GM03348 (cell line): ENCODE results near the gene GGACT.

Experiments used
- DNase-seq: peaks from one replicate; pipeline ENCODE4 v3.0.0; 2012; ENCODE audit warnings: low spot score

Gene GGACT

DNA sequence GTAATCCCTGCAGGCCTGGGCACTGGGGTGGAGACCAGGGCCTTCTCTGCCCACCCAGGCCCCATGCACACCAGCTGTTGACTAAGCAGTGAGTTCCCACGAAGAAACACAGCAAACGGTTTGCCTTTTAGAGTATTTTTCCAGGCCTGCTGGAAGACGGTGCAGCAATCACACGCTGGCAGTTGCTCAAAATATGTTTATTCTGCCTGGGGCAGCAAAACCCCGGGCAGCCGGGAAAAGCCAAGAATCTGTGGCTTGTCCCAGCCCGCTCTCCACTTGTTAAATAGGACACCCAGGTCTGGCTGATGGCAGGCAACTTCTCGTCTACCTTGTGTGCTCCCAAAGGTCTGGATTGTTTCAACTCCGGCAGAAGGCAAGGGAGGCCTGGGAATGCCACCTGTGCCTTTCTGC, 40.8 kb downstream of the GGACT start:
- no peak for DNase-seq

DNA sequence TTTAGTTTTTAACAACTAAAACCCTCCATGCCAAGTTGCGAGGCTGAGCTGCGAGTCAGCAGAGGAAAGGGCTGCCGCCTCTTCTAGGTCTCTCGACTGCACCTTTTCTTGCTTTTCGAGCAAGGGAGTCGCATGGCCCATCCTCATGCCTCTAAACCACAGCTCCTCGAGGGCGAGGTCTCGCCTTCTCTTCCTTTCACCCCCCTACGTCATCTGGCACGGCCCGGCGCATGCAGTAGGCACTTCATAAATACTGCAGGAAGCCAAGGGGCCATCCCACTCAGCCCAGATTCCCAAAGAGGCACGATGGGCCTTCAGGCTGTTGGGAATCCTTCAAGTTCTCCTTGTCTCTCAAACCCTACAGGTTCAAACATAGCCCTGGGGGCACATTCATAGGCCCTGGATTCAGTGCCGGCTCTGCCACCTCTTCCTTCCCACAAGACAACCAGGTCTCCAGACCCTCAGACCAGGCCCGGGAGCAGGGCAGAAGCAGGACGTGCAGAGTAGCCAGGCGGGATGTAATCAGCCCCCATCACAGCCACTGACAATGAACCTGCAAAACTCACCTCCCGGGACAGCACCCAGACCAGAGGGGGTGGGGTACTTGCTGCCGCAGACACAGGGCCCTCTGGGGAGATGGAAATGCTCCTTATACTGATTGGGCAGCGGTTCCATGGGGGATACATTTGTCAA, 41.7 kb downstream of the GGACT start:
- DNase-seq: no peak

DNA sequence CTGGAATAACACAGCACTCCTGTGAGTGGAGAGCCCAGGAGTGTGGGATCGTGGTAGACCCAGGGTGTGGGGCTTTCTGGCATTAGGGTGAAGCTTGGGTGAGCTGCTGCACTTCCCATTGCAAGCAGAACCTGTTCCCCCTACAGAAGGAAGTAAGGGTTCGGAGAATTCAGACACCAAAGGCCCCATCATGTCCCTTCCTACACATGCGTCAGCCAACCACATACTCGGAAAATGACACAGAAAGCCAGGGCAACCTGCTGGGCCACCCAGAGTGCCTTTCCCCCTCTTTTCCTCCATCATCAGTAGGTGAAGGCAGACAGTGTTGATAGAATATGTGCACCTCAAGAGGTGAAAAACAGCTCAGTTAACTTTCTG, 42.9 kb downstream of the GGACT start:
- no peak for DNase-seq

DNA sequence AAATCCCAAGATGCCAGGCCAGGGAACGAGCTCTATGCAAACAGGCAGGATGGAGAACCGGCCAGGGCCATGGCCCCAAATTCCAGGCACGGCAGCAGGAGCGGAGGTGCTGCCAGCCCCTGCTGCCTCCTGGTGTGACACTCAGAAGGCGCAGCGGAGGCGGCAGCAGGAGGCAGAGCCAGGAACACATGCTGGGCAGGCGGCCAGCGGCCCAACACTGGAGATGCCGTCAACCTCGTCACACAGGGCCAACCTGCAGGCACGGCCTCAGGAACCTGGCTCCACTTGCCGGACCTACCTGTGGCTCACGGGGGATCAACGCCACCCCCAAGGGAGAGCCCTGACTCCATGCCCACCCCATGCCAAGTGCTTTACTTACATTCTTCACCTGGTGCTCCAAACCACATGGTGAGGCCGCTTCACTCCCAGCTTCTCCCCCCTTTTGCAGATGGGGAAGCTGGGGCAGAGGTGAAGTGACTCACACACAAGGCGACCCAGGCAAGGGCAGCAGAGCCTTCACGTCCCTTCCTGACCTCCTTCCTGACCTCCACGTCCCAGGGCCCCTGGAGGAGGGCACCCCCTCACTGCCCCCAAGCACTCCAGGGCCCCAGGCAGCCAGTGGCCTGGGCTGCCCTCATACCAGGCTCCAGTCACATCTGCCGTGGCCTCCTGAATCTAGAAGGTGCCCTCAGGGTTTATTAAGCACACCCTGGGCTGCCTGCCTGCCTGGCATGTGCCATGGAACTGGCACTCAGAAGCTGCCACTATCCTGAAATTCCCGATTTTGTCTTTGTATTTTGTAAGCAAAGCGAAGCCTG, 43.5 kb downstream of the GGACT start:
- no peak for DNase-seq

GRCh38 chr13:100543872-100544602, 44.6 kb downstream of the GGACT start:
- no peak for DNase-seq

DNA sequence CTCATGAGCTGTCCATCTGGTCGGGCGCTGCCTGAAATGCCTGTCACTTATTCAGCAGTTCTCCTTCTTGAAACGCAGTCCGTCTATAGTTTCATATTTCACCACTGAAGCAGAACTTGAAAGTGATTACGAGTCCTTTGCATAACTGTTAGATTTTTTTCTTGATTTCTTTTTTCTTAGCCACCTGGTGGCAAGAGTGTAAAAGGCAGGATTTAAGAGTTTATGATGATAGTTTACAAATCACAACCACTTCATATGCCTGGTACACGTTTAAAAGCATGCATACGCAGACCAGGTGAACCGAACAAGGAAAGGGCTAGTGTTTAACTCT, 45.8 kb downstream of the GGACT start:
- peak; percentile 72 for DNase-seq

DNA sequence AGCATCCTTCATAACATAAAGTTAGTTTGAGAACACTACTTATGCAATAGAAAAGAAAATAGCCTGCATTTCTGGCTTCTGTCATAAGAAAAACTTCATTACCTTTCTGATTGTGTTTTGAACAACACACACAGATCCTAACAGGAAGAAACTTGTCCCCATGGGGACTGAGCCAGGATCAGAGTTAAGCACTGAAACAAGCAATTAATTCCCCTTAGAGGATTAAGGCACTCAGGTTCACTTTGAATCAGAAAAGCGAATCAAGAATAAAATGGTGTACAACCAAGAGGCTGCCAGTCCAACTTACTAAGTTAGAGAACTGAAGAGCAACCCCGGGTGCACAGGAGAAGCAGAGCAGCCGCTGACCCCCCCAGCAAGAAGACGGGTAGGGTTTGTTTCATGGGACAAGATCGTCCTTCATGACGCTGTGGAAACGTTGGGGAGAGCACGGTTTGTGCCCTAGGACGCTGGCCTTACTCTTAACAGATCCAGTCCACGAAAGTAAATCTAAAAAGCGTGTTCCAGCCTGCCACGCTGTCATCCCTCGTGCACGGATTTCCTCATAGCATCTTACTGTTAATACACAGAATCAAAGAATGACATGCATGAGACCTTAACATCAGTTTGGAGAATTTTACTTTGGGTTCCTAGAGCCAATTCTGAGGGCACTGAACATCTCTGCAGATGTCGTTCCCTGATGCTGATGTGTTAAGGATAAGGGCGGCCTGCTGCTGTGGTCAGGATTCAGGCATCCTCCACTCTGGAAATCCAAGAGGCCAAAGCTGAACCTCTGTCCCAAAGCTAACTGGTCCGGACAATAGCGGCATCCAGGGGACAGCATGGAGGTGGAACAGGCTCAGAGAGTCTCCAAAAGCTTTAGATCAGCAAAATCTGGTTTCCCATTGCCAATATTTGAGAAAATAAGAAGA, 46.4 kb downstream of the GGACT start:
- no peak for DNase-seq

GRCh38 chr13:100540621-100541020, 48.0 kb downstream of the GGACT start:
- no peak for DNase-seq

DNA sequence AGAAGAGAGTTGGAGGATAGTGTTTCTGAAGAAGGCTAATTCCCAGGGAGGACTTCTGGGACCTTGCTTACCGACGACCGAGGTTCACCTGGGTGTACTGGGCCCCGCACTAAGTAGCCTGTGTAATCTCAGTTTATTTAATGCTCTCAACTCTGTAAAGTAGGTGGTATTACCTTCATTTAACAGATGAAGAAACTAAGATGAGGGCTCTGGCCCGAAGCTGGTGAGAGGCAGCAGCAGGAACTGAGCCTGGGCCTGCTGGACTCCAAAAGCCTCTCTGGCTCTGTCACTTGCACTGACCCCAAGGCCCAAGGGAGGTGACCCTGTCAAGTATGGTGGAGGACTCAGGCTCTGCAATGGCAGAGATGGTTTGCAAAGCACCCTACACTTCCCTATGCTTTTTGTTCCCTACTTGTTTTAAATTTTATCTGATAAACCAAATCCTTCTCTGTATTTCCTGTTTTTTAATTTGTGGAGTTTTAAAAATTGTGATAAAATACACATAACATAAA, 50.6 kb downstream of the GGACT start:
- no peak for DNase-seq

- no peak for DNase-seq
Observed at GRCh38 chr13:100537486-100537885, 51.1 kb downstream of the GGACT start.

DNA sequence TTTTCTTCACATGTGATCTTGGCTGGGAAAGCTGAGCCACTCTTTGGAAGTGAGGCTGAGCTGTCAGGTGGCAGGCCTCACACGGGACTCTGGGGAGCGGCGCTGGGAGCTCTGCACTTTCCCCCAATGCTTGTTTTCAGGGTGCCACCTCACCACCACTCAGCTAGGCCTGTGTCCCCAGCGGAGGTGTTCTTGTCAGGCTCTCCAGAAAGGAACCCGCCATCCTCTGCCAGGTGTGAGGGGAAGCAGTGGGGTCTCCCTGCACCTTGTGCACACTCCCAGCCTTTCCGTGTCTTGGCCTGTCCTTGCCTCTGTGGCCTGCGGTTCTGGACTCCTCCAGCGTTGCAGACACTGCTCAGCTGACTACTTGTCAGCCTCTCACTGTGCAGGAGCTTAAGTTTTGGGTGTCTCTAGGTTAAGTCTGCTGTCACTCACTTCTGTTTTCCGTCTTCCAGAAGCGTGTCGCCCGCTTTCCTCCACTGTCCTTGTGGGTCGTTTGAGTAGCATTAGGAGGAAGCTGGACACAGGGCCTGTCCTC, 51.9 kb downstream of the GGACT start:
- DNase-seq: no peak

DNA sequence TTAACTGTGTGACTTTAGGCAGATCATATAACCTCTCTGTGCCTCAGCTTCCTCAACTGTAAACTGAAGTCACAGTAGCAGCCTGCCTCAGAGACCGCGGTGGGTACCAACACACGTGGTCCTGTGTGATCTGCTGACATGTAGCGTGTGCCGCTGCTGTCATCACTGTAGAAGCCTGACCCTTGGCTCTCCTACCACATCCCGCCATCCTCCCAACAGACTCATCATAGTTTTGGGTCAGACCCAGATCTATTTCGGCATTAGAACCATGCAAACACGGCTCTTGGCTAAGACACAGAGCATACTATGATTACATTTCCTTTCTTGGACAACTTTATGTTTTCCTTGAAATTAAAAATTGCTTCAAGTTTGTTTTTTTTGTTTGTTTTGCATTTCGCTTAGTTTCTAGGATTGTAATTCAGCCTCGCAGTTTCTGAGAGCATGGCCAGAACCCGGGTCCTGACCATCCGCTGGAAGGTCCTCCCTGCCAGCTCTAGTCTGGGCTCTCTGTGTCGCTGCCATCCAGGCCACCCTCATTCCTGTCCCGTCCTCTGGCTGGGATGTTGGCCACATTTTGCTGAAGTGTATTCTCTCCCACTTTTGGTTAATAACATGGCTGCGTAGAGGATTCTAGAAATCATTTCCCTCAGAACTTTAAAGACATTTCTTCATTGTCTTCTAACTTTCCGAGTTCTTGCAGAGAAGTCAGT, 53.0 kb downstream of the GGACT start:
- DNase-seq: peak; percentile 33

- no peak for DNase-seq
Observed at GRCh38 chr13:100534911-100535310, 53.7 kb downstream of the GGACT start.

GRCh38 chr13:100534147-100534843, 54.3 kb downstream of the GGACT start:
- no peak for DNase-seq

DNA sequence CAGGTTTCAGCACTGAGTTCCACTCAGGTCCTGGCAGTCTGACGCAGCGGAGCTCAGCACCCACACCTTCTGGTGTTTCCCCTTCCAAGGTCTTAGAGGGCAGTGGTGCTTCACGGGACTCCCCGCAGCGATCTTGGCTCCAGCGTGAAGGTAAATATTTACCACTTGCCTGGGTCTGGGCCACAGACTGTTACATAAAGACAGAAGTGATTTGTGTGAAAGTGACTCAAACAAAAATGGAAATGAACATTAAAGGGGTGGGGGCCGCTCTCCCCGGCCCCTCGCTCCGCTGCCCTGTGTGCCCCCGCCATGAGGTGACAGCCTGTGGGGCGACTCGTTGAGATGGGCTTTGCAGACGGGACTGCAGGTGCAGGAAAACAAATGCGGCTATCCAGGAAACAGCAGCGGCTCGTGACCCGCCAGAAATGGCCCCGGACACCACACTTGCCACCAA, 55.0 kb downstream of the GGACT start:
- DNase-seq: no peak

- no peak for DNase-seq
Observed at GRCh38 chr13:100532836-100533435, 55.7 kb downstream of the GGACT start.

DNA sequence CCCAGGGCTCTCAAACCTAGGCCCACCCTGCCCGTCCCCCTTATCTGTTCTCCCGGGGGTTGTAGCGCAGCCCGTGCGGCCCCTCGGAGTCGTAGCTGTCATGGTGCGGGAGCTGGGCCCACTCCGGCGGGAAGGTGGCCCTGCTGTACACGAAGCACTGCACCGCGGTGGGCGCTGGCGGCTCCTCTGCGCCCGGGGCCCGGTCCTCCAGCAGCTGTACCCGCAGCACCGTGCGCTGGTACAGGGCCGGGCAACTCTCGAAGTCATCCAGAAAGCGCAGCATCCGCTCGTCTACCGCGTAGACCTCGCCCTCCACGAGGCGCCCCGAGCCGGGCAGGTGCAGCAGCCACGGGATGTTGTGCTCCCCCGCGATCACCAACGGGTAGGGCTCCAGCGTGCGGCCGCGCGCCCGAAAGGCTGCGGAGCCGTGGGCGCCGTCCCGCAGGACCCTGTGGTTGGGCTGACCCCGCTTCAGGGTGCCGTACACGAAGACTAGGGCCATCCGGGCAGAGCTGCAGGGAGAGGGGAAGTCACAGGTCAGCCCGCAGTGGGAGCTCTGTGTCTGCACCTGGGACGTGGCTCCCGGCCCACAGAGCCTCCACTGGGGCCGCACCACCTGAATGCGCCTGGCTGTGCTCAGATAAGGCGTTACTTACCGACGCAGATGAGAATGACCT, 56.4 kb downstream of the GGACT start:
- DNase-seq: no peak

- DNase-seq: no peak
Observed at GRCh38 chr13:100530671-100531213, 57.8 kb downstream of the GGACT start.
